H1 (cell line): ENCODE results near the gene SLC25A22. TPM values are rescaled to one million over a fixed set of nuclear protein-coding genes. Genes with fewer than 3 reads are reported as not detected.

Experiments
- CHD7 ChIP-seq: fragments of 300-600 bp; sonication (generic); IDR thresholded peaks from 2 replicates; pipeline ENCODE4 v1.7.1; 2012; ENCODE audit warnings: low read length, moderate library complexity, mild to moderate bottlenecking, inconsistent platforms; ENCODE audit not compliant: insufficient replicate concordance
- POLR2AphosphoS5 ChIP-seq: IDR thresholded peaks from 2 replicates; pipeline ENCODE4 v1.6.1; 2011; ENCODE audit warnings: low read depth, low read length
- RAD21 ChIP-seq, 2 experiments: IDR thresholded peaks in 1 of 2; conservative IDR thresholded peaks in 1 of 2; 2 replicates each; pipeline ENCODE4 v1.6.1; 2011; ENCODE audit warnings: low read depth in 2 of 2, low read length in 2 of 2, improper control_type of control experiment in 1 of 2, inconsistent platforms in 1 of 2, mild to moderate bottlenecking in 1 of 2, moderate library complexity in 1 of 2
- polyA plus RNA-seq, 7 experiments: library from polyadenylated mRNA; depleted of rRNA in 3 of 7; stranded (reverse) in 5 of 7; unstranded in 2 of 7; fragments of >200 nt in 5 of 7; fragments of 200-250 nt in 2 of 7; gene quantifications; 1 replicate in 5 of 7; 2 replicates in 1 of 7; 4 replicates in 1 of 7; pipeline versions ENCODE4 v1.2.1 to v1.2.3, GENCODE V29; 2011 to 2013; ENCODE audit warnings: missing spikeins in 2 of 7, mixed read lengths in 2 of 7
- total RNA-seq: library from RNA; stranded (reverse); fragmentation: NEBNext Ultra II Directional; extraction: Animal tissue kit (Norgen Biotek cat#: 25700); gene quantifications from 2 replicates; pipeline ENCODE4 v1.2.1, GENCODE V29; 2021

Gene SLC25A22
- total and polyA plus RNA-seq, 2 of the 8 experiments (the other 6 are each of a cell fraction or from before 2014, with no cell fraction given), result 31.5 to 48.0 TPM

- no peak for TF ChIP-seq CHD7
- TF ChIP-seq RAD21 (IDR thresholded peaks at IDR 0.05 in 1 of 2, conservative IDR thresholded peaks at IDR 0.05 in 1 of 2; ENCODE audit: low read depth in 2 of 2, low read length in 2 of 2), result no peak
- TF ChIP-seq POLR2AphosphoS5, result peak; percentile 54; the same call in 1 of the 2 replicates
Observed at GRCh38 chr11:815675-816432, 17.8 kb upstream of the SLC25A22 start (continued).
